Ammon's horn (tissue), 1 donor: ENCODE measurements around the gene DHX35.
"Not testable (repeated sequence)": the region's sequence is repeated elsewhere in the genome, so short reads cannot be mapped to it uniquely, and the experiment has no call there.

Experiments
- DNase-seq: peaks from one replicate; pipeline ENCODE4 v3.0.0-alpha.2; 2016; ENCODE audit warnings: low spot score

DHX35 gene

DNA sequence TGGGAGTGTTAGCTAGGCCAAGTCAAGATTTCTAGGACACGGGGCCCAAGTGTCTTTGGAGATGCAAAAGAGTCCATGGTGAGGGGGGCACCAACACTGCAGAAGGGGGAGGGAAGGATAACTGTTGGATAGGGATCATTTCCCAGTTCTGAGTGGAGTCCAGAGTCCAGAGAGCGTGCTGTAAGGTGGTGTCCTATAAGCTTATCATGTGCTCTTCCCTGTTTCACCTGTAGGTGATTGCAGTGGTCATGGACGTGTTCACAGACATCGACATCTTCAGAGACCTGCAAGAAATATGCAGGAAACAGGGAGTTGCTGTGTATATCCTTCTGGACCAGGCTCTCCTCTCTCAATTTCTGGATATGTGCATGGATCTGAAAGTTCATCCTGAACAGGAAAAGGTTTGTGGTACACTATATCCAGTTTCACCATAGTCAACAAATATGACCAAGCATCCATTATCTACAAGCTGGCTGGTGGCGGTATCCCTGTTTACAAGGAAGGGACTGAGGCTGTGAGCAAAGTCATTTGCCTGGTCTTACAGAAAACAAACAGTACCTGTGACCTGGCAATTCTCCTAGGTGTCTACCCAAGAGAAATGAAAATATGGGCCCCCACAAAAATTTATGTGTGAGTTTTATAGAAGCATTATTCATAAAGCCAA, 20.3 kb upstream of the DHX35 start:
- DNase-seq, result no peak

DNA sequence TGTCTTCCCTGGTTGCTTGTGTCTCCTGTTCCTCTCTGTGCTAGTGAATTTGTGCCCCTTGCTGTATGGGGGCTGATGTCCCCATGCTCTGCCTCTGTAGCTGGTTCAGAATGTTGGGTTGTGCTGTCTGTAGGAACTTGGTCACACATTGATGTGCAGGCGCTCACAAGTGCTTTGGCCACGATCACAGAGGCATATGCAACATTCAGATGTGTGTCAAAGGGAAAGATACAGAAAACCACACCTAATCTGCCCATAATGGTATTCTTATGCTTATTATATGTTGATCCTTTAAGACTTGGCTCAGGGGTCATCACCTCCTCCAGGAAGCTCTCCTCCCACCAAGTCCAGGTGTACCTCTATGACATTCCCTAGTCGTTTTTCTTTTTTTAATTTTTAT, 17.1 kb upstream of the DHX35 start:
- DNase-seq, result no peak

GRCh38 chr20:38946836-38947235, 15.3 kb upstream of the DHX35 start:
- no peak for DNase-seq

DNA sequence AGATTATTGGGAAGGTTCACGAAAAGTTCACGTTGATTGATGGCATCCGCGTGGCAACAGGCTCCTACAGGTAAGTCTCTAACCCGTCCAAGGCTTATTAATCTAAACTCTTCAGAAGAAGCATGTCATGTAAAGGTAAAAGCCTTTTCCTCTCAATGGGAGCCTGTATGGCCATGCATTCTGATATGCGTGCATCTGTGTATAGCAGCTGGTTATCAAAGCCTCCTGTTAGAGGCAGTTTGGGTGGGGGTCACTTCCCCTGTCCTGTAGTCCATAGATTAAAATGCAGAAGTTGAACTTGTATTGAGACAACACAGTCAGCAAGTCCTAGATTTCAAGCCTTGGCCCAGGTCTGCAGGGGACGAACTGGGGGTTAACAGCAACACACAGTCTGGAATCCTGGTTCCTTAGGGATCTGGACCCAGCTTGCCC, 14.2 kb upstream of the DHX35 start:
- no peak for DNase-seq

- no peak for DNase-seq
These were observed 11.9 kb upstream of the DHX35 start for GRCh38 chr20:38950254-38950653.

- no peak for DNase-seq
These were observed 10.5 kb upstream of the DHX35 start for GRCh38 chr20:38951611-38952010.

GRCh38 chr20:38952153-38952552, 10.0 kb upstream of the DHX35 start:
- DNase-seq, result no peak

DNA sequence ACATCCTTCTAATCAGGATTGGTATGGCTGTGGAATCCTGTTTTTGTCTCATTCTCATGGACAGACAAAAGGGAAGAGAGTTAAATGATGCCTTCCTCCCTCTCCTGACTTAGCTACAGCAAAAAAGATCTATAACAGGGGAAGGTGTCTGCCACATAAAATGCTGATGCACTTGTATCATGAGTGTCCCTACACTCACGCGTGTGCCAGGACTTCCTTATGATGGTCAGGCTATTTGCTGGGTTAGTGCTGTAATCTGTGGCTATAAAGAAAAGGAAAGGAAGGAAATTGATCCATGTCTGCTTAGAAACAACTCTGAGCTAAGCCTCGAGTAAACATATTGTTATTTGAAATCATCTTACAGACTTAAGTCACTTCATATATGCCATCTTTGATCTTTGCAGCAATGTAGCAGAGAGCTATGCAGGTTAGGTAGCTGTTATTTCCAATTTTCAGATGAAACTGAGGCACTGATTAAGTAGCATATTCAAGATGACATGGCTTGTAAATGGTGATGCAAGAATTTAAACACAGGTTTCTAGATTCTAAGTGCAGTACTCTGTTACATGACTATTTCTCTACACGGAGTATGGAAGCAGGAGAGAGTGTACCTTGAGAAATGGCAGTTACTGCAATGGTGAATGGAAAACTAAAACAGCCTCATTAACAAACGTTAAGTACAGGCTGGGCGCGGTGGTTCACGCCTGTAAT, 8.4 kb upstream of the DHX35 start:
- no peak for DNase-seq

GRCh38 chr20:38957235-38957876, 4.8 kb upstream of the DHX35 start:
- no peak for DNase-seq

DNA sequence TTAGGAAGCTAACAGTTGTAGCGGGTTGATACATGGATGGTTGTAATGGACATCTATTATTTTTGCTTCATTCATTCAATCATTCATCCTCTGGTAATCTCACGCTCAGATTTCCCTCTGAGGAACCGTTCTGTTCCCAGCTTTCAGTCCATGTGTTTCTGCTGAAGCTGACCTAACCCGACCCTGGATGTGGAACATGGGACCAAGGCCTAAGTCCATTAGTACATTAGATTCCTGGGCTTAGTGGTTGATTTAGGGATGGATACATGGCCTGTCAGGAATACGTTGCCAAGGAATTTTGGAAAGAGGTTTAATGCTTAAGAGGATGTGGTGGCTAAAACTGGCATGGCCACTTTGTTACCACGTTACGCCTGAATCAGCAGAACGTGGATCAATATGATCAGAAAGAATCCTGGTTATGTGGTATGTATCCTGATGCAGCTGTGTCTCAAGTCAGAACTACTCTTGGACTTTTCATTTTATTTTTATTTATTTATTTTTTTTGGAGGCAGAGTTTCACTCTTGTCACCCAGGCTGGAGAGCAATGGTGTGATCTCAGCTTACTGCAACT, 4.1 kb upstream of the DHX35 start:
- DNase-seq, result no peak

- not testable (repeated sequence) for DNase-seq
These were observed 1.9 kb upstream of the DHX35 start for GRCh38 chr20:38960187-38960687.

DNA sequence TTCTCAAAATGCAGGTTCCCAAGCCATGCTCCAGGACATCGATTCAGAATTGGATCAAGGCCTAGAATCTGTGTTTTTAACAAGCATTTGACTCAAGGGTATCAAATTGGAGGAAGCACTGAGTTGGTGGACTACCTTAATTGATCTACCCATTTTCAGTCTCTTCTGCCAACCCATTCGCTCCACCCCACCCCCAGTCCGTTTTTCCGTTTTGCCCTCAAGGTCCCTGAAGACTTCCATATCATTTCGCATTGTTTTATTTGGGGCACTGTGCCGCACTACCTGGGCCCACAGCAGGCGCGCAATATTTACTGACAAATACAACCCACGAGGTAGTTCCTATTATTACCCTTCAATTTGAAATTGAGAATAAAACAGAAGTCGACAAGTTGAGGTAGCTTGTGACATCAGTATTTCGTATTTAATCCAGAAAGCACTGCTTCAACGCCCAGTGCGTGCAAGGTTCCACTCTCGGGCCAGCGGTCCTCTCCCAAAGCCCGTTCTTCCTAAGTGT, 557 bp upstream of the DHX35 start:
- peak; percentile 5 for DNase-seq

DNA sequence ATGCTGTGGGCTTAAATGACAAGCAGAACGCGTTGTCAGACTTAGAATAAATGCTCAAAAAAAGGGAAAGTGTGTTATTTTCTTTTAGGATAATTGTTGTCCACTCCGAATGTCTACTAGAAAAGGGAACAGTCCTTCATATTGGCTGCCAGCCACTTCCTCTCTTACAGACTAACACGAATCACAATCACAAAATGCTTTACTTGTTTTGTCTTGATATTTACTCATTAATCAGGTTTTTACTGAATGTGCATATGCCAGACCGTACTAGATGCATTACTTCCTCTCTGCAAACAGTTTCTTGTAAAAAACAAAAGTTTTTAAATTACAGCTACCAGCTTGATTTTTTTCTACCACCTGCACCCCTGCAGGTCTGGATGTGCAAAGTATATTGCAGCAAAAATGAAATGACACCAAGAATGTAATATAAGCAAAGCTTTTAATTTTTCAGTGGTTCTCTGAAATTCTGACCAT, 821 bp downstream of the DHX35 start:
- peak; percentile 12 for DNase-seq

DNA sequence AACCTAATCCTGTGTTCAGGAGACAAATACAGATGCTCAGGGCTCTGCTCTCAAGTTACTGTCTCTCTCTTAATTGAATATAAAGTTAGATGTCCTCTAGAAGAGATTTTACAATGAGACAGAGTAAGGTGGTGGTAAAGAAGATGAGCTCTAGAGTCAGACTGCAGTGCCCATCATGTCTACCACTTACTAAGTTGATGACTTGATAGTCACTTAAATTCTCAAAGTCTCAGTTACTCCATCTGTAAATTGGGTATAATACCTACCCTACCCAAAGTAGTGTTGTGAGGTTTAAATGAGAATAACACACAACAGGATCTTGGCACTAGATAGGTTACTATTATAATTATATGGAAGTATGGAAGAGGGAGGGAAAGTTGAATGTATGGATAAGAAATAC, 1.6 kb downstream of the DHX35 start:
- DNase-seq, result no peak

DNA sequence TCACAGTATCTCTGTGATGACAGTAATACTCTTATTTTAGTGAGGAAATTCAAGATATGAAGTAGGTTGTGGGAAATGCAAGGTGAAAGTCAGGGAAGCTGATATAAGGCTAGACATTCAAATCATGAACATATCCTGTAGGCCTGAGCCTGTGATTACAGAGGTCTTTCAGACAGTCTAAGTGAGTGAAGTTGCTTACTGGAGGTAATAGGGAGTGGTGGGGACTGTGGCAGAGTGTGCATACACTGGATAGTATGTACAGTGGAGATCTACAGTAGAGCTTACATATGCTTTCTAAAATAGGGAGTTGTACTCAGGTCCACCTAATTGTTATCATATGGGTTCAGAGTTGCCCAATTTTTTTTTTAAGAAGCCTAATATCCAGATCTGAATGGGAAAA, 3.1 kb downstream of the DHX35 start:
- no peak for DNase-seq

- no peak for DNase-seq
These were observed 5.9 kb downstream of the DHX35 start for GRCh38 chr20:38968090-38968489.

DNA sequence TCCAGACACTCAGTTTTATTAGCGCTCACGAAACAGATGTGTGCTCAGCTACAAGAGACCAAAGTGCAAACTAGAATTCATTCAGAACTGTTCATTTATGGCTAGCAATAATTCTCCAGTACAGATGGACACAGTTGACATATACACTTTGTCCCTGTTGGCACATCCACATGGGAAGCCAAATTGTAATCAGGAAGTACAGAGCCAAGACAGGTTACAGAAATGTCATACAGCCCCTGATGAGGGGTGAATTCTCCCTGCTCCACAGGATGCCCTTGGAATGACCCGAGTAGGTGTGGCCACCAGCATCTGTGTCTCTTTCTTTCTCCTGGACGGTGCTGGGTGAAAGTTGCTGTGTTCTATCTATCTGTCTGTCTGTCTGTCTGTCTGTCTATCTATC, 7.6 kb downstream of the DHX35 start:
- DNase-seq, result no peak

GRCh38 chr20:38970302-38970701, 8.2 kb downstream of the DHX35 start:
- no peak for DNase-seq

GRCh38 chr20:38973107-38973506, 11.0 kb downstream of the DHX35 start:
- no peak for DNase-seq

DNA sequence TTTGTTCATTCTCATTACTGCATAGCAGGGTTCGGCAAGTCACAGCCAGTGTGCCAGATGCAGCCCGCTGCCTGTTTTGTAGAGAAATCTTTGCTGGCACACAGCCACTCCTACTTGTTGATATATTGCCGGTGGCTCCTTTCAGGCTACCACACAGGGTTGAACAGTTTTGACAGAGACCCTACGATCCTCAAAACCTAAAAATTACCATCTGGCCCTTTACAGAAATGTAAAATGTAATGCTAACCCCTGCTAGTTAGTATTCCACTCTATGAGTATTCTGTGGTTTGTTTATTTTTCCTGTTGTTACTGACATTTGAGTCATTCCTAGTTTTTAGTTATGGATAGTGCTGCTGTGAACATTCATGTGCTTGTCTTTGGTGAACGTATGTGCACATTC, 11.5 kb downstream of the DHX35 start:
- DNase-seq, result peak; percentile 36

DNA sequence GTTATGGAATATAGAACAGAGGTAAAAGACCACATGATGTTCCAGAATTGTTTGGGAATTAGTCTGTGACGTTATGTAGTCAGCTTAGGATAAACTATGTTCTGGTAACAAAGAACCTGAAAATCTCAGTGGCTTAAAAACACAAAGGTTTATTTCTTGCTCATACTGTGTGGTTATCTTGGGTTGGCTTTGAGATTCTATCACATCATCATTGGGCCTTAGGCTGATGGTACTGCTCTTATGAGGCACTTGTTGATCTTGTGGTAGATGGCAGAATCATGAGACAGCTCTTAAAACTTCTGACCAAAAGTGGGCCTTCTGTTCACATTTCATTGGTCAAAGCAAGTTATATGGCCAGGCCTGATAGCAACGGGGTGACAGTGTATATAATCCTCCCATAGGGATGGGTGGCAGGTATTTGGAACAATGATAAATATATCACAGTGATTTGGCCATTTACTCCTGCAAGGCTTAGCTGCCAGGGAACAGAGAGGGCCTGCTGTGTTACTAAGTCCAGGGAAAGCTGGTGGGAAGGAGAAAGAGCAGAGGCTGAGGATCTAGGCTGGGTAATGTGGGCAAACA, 13.5 kb downstream of the DHX35 start:
- DNase-seq, result no peak

GRCh38 chr20:38979434-38979833, 17.3 kb downstream of the DHX35 start:
- DNase-seq, result no peak
